HG03432 (cell line): ENCODE data around the gene TBC1D22A.
"Not testable (repeated sequence)": the region's sequence is repeated elsewhere in the genome, so short reads cannot be mapped to it uniquely, and the experiment has no call there.

Experiments
- ATAC-seq: cut with Tn5 transposase; IDR thresholded peaks from one replicate; pipeline ENCODE4 v1.9.1; 2021; ENCODE audit warnings: mild to moderate bottlenecking, moderate library complexity; ENCODE audit not compliant: unreplicated experiment

The TBC1D22A gene, protein sequence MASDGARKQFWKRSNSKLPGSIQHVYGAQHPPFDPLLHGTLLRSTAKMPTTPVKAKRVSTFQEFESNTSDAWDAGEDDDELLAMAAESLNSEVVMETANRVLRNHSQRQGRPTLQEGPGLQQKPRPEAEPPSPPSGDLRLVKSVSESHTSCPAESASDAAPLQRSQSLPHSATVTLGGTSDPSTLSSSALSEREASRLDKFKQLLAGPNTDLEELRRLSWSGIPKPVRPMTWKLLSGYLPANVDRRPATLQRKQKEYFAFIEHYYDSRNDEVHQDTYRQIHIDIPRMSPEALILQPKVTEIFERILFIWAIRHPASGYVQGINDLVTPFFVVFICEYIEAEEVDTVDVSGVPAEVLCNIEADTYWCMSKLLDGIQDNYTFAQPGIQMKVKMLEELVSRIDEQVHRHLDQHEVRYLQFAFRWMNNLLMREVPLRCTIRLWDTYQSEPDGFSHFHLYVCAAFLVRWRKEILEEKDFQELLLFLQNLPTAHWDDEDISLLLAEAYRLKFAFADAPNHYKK

DNA sequence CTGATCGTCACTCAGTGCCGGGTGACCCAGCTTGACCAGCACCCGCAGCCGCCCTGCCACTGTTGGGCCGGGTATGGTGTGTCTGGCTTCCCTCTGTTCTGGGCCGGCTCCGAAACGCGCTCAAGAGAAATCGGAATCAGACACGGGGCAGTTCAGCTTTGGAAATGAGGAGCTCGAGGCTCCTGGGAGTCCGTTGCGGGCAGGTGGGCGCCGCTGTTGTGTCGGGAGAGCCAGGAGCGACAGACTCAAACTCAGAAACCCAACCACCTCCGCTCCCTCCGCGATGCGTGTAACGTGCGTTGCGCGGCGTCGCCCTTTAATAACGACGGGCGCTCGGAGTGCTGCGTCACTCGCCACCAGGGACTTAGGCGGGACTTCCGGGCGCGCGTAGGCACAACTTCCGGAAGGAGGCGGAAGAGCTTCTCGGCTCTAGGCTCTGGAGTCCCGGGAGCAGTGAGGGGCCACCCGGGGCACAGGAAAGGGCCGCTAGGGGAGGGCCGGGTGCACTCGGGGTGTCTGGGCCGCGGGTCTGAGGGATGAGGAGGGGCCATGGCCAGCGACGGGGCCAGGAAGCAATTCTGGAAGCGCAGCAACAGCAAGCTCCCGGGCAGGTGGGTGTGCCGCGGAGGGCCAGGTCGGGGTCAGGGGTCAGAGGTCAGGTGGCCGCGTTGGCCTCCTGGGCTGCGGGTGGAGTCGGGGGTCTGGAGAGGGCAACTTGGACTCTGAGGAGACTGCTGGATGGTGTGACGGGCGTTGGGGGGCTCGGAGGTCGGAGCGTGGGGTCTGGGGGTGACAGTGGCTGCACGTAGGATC is at the start of gene TBC1D22A:
TSS of gene TBC1D22A (plus strand) at position 413 of the 813 bp plus-strand sequence. CDS start at position 550, 137 bp downstream.
- ATAC-seq: peak; percentile 81

DNA sequence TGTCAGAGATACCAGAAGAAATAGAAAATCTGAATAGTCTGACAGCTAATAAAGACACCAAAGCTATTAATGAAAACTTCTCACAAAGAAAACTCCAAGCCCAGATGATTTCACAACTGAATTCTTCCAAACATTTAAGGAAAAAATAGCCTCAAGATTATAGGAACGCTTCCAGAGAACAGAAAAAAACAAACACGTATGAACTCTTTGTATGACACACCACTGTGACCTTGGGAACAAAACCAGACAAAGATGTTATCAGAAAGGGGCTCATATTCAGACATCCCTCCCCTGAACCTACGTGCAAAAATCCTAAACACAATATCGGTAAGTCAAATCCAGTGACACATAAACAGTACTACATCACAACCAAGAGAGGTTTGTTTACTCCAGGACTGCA is 47.9 kb upstream of the TBC1D22A start:
- no peak for ATAC-seq

DNA sequence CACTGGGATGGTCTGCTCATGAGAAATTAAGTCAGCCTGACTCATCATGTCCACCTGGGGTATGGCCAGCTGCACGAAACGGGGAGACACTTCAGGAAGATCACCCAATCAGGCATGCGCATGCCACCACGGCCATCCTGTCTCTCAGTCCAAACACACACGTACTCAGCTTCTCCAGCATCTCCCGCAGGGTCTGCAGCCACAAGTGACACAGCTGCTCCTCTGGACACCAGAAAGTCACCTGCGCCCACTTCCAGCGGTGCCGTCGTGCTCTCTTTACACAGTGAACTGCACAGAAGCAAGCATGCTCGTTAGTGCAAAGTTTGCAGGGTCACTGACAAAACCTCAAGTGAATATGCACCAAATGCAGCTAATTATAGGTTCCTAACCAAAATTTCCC is 42.5 kb upstream of the TBC1D22A start:
- no peak for ATAC-seq

DNA sequence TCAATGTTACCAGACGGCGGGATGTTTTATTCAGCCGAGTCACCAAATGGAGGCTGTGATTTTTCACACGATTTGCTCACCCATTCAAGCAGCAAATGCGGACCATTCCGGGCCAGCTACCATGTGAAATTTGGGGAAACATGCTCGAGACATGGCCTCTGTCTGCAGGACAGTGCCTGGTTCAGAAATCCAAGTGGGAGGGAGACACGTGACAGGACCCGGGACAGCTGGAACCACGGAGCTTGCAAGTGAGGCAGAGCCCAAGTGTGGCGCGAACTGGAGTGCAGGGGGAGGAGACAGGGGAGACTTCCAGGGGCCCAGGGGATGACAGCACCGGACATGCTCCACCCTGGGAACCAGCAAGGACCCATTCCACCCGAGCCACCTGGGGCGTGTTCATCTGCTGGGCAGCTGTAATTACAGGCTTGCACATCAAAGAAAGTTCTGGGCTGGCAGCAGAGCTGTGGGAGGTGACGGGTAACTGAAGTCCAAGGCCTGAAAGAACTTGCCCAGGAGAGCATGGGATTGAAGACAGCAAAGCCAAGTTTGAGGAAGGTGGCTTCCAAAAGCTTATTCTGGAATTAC is 40.9 kb upstream of the TBC1D22A start:
- no peak for ATAC-seq

DNA sequence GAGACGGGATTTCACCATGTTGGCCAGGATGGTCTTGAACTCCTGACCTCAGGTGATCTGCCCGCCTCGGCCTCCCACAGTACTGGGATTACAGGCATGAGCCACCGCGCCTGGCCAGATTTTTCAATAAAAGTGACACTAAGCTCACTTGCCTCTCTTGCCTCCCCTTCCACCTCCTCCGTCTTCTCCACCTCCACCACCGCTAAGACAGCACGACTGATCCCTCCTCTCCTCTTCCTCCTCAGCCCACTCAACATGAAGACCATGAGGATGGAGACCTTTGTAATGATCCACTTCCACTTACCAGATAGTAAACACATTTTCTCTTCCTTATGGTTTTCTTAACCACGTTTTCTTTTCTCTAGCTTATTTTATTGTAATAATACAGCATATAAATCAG is 38.6 kb upstream of the TBC1D22A start:
- no peak for ATAC-seq

DNA sequence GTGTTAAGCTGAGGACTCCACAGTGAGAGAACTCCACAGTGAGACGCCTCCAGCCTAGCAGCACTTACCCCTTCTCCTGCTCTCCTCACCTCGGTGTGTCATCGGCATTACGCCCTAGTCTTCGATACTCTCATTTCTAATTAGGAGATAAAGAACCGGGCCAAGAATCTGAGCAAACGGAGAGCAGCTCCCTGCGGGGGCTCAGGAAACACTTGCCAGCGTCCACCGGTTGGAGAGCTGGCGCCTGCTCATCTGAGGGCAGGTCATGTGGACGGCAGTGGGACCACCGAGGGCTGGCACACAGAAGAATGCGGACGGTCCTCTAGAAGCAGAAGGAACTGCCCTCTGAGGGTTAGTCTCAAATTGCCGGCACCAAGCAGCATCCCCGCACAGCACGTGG is 37.4 kb upstream of the TBC1D22A start:
- no peak for ATAC-seq

DNA sequence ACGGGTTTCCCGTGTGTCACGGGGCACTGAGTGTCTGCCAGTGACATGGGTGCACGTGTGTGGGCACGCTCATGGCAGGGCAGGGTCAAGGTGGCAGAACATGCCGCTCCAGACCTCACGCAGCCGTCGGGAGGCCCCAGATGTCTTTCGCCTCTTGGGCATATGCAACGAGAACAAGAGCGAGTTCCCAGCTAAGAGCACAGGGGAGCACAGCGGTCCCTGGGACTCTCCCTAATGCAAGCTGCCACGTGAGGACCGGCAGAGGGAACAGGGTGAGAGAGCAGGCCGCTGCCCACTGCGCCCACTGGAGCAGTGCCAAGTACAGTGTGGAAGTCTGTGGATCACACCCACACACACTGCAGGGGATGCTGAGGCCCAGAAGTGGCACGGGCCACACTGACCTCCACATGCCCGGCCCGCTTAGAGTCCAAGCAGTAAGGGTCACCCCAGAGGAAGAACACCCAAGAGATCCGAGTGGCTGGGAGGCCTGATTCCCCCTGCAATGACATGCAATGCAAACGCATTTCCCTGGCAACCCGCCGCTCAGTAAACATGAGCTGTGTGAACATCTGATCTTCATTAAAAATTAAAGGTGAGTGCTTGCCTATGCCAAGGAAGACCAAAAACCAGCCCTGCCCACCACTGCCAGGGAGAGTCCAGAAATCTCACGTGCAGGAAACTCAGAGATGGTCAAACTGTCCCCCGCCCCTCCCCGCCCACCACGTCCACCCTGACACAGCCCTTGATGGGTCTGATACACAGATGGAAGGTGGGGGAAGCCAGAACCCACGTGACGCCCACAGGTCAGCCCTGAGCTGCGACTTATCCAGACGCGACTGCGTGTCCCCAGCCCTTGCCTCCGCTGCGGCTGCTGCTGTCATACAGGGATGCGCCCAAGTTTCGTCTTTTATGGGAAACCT is 36.1 kb upstream of the TBC1D22A start:
- ATAC-seq: no peak

DNA sequence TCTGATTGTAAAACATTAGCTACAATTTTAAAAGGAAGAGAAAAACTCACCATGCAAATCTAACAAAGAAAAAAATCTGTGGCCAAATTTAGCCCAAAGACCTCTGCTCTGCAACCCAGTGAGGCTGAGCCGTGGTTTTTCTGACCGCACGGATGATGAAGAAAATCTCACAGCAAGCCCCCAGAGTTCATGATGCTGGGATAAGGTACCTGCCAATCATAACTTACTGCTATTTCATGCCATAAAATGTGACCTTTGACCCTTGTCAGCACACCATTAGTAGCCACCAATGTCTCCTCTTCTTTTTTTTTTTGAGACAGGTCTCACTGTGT is 35.5 kb upstream of the TBC1D22A start:
- ATAC-seq: no peak

DNA sequence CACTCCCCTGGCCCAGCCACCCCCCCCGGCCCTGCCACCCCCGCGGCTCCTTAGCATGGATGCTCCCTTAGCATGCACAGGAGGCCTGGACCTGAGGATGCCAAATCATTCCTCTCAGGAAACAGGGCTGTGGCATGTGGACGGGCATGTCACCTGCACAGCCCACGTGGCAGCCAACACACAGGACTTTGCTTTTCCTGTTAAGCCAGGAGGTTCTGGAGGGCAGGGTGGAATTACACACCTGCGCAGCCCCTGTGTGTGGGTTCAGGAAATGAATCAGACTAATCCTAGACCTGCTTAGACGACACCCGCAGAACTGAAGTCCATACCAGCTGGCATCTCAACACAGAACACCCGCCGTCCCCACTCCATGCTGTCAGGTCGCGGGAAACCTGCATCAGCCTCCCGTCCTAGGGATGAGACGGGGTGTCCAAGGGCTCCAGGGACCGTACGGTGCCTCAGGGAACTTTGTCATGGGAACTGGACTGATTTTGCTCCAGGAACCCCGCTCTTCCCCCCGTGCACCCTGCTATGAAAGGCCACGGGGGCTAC is 34.6 kb upstream of the TBC1D22A start:
- no peak for ATAC-seq

DNA sequence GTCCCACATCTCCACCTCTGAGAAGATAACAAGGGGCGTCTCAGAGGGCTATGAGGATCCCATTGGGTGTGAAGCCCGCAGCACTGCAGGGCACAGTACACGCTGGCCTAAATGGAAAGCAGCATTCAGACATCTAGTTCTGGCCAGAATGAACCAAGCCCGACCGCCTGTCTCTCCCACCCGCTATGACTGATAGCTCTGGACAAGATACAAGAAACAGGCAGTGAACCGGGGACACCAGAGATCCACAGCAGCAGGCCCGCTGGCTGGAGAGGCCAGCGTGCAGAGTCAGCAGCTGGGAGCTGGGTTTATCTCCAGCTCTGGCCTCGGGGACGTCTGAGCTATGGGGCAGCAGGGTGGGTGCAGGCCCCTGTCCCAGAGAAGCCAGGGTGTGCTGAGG is 34.0 kb upstream of the TBC1D22A start:
- no peak for ATAC-seq

DNA sequence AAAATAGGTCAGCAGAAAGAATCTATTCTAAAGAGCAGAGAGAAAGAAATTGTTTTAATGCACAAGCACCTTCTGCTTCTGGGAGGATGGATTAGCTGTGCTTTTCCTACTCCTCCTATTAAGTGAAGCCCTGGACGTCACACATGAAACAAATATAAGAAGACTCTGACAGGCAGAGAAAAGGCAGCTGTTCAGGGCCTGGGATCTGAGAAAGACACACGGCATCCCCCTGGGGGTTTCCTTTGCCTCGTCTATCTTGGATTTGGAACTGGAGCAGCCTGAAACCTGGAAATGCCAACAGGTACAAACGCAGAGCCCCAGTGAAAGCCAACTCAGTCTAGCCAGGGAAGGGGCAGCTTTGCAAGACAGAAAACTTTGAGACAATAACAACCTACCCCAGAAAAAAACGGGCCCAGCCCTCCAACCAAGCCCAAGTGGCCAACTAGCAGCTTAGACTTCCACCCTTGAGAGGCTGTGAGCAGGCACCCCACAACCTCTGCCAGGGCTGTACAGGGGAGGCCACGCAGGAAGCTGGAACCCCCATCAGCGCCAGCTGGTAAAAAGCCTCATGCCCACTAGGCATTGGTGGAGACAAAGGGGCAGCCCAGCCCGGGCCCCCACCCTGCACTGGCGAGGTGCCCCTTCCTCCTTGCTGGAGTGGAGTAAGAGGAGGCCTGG is 31.7 kb upstream of the TBC1D22A start:
- no peak for ATAC-seq

DNA sequence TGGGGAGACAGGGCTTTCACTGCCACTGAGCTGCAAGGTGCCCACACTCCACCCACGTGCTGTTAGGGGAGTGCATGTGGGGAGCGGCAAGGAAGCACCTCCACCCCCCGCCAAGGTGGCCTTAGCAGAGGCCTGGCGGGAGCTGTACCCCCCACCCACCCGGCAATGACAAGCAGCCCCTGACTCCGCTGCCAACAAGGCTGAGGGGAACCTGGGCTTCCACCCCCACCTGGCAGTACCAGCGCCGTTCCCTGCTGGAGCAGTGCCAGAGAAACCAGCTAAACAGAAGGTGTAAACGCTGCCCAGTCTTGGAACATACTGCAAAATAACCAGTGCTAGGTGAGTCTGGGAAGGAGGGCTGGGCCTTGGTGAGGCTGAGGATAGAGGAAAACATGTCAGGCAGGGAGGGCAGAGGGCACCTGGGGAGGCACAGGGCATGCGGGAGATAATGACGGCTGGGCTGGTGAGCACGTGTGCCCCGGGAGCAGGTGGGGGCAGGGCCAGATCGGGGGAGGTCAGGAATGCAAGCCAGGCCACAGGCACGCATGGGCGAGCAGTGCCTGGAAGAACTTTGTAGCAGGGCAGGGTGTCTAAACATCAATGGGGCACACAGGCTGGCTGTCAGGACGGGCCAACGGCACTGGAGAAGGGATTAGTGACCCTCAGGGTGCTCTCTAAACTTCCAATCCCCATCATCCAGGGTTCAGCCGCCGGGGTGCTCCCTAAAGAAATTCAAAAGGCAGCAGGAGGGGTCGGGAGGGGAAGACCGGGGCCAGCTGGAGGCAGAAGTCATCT is 31.0 kb upstream of the TBC1D22A start:
- ATAC-seq: no peak

DNA sequence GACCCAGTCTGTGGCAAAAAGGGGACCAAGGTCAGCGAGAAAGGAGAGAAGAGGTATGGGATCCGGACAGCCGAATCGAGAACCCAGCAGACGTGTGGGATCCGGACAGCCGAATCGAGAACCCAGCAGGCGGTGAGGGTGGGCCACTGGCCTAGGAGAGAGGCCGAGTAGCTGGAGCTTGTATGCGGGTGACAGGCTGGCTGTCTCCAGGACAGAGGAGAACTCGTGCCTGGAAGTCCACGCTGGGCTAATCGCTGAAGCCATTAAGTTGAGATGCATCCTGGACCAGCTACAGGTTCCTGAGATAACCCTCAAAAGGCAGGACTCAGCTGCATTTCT is 30.4 kb upstream of the TBC1D22A start:
- no peak for ATAC-seq

DNA sequence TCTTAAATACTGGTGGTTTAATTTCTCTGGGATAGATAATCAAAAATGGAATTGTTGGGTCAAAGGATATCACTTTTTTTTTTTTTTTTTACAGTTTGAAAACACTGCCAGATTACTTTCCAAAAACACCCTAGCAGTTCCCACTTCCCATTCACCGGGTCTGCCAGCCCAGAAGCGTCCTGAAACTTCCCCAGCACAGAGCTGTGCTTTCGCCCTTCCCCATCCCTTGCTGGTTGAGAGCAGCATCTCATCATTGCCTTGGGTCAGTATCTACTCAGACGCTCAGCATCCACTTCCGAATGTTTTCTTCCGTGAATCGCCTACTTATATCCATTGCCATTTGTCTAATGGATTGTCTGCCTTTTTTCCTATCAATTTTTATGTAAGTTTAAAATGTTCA is 29.9 kb upstream of the TBC1D22A start:
- ATAC-seq: no peak

DNA sequence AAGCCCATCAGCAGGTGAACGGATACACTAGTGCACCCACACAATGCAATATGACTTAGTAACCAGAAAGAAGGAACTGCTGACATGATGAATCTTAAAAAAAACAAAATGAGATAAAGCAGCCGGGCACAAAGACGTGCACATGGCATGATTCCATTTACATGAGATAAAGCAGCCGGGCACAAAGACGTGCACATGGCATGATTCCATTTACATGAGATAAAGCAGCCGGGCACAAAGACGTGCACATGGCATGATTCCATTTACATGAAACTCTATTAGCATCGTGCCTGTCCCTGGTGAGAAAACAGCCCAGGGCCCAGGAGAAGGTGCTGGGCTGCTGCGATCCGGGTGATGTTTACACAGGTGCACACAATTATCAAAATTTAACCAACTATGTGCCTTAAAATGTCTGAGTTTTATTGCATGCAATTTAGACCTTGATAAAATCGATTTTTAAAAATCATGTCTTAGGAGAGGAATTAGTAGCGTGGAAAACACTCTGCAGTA is 28.2 kb upstream of the TBC1D22A start:
- ATAC-seq: not testable (repeated sequence)

DNA sequence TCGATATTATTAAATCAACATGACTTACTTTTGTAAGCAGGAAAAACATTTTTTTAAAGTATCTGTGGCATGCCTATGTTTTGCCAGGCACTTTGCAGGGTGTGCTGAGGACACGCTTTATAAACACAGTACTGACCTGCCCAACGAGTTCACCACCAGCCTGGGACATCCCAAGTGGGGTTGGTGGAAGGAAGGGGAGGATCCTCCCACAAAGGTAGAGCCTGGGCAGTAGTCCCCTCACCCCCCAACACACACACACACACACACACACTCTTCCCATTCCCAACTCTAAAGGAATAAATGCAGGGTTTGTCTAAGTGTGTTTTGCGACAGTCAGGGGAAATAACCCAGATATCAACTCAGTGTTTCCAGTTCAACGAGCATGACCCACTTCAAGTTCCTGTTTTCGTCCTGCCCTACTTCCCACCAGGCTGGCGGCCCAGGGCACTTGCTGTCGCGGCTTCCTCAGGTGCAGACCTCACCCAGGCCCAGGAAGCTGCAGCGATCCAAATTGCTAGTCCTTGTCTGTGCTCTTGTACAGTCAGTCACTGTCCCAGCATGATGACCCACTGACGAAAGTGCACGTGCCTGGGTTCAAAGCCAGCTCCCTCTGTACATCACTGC is 27.5 kb upstream of the TBC1D22A start:
- ATAC-seq: no peak

DNA sequence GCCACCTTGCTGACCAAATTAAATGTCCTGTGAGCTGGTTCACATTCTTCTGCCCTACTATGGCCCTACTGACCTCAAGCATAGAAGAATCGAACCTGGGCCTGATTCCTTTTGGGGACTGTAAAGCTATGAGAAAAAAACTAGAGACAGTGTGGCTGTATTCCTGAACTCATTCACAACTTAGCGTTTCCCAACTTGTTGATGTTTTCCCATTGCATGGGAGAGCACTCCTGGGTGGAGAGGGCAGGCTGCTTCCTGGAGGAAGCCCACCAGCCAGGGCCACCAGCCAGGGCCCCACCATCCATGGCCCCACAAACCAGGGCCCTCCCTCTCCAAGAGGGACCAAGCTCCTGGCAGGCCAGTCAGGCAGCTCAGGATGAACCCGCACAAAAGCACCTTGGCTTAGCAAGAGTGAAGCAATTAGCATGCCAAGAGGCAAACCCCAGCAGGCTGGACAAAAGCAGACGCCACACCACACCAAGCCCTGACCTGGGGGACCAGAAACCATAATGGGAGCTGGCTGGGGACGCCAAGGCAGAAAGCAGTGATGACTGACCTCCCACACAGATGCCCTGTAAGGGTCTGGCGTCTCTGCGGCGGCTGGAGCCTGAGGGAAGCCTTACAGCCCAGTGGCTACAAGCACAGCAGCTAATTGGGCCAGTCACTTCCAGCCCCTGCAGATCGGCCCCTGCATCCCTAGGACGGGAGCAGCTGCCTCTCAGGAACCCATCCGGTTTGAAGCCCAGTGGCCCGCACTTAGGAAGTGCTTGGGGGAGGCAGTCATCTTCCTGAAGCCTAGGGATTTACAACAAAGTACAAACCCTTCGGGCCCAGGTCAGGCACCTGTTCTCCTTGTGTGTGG is 26.5 kb upstream of the TBC1D22A start:
- ATAC-seq: no peak
